OCI-LY1 (cell line): ENCODE data around the gene BOLL.

Experiments
- EZH2 ChIP-seq: fragments of 200-600 bp; sonication (generic), shearing (Covaris generic); IDR thresholded peaks from 2 replicates; pipeline ENCODE4 v1.8.0; 2017; ENCODE audit warnings: borderline replicate concordance, mixed run types, mild to moderate bottlenecking, antibody characterized with exemption, low read length, moderate library complexity, mixed read lengths
- TF ChIP-seq, protein P1 (sequence below): fragments of 200-600 bp; sonication (generic), shearing (Covaris generic); IDR thresholded peaks from 2 replicates; pipeline ENCODE4 v1.5.1; 2017; ENCODE audit warnings: mild to moderate bottlenecking, antibody characterized with exemption, low read length, moderate library complexity, mixed read lengths

DNA sequence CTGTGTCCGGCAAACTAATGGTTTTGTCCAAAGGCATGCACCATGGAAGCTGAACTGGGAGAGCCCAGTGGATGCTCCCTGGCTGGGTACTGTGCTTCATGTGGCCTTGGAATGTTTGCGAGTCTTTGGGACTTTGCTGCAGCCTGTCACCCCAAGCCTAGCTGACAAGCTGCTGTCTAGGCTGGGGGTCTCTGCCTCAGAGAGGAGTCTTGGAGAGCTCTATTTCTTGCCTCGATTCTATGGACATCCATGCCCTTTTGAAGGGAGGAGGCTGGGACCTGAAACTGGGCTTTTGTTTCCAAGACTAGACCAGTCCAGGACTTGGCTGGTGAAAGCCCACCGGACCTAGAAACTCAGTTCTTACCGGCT is 78.3 kb downstream of the BOLL start:
- TF ChIP-seq, protein P1, sequence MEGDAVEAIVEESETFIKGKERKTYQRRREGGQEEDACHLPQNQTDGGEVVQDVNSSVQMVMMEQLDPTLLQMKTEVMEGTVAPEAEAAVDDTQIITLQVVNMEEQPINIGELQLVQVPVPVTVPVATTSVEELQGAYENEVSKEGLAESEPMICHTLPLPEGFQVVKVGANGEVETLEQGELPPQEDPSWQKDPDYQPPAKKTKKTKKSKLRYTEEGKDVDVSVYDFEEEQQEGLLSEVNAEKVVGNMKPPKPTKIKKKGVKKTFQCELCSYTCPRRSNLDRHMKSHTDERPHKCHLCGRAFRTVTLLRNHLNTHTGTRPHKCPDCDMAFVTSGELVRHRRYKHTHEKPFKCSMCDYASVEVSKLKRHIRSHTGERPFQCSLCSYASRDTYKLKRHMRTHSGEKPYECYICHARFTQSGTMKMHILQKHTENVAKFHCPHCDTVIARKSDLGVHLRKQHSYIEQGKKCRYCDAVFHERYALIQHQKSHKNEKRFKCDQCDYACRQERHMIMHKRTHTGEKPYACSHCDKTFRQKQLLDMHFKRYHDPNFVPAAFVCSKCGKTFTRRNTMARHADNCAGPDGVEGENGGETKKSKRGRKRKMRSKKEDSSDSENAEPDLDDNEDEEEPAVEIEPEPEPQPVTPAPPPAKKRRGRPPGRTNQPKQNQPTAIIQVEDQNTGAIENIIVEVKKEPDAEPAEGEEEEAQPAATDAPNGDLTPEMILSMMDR = no peak
- TF ChIP-seq EZH2 = no peak
